Neural cell (in vitro differentiated cells): ENCODE results near the gene CAPN10.

Experiments
- CTCF ChIP-seq: fragments of 450-650 bp; IDR thresholded peaks from 2 replicates; pipeline ENCODE4 v1.5.1; 2014; ENCODE audit warnings: antibody characterized with exemption, mild to moderate bottlenecking, moderate library complexity; ENCODE audit not compliant: poor library complexity, severe bottlenecking
- EP300 ChIP-seq: fragments of 450-650 bp; conservative IDR thresholded peaks from 2 replicates; pipeline ENCODE4 v1.6.1; 2014; ENCODE audit warnings: antibody characterized with exemption, mild to moderate bottlenecking, moderate library complexity; ENCODE audit not compliant: poor library complexity, severe bottlenecking
- POLR2AphosphoS5 ChIP-seq: IDR thresholded peaks from 2 replicates; pipeline ENCODE4 v1.6.1; 2012

- TF ChIP-seq CTCF (no peak), EP300 (no peak), POLR2AphosphoS5 (no peak)
These were observed 22.5 kb upstream of the CAPN10 start for GRCh38 chr2:240563951-240564560.
